NCI-H446 treated with DMSO at 0.1 percent for 48 hours (cell line): Measurements from ENCODE around the gene DPM3.
"Not testable (repeated sequence)": the region's sequence is repeated elsewhere in the genome, so short reads cannot be mapped to it uniquely, and the experiment has no call there.

ENCODE experiments used
- DNase-seq: peaks from one replicate; lab custom pipeline; 2025; lab: John Stamatoyannopoulos, UW

The DPM3 gene

GRCh38 chr1:155139895-155140629, at the start of gene DPM3:
TSS of gene DPM3 (minus strand) at chr1:155140531. CDS start at chr1:155140240, 291 bp downstream.
- peak; percentile 66 for DNase-seq

- DNase-seq, result not testable (repeated sequence)
Observed at GRCh38 chr1:155189926-155190325, 49.6 kb upstream of the DPM3 start.

- DNase-seq, result no peak
Observed at GRCh38 chr1:155188268-155188667, 47.9 kb upstream of the DPM3 start.

- no peak for DNase-seq
Observed at GRCh38 chr1:155187456-155187891, 47.1 kb upstream of the DPM3 start.

GRCh38 chr1:155186794-155187455, 46.6 kb upstream of the DPM3 start:
- DNase-seq, result no peak

GRCh38 chr1:155186067-155186793, 45.9 kb upstream of the DPM3 start:
- no peak for DNase-seq

GRCh38 chr1:155185783-155186066, 45.4 kb upstream of the DPM3 start:
- DNase-seq, result no peak

GRCh38 chr1:155184835-155185782, 44.8 kb upstream of the DPM3 start:
- no peak for DNase-seq

GRCh38 chr1:155184351-155184811, 44.0 kb upstream of the DPM3 start:
- no peak for DNase-seq

- DNase-seq, result no peak
Observed at GRCh38 chr1:155183775-155184221, 43.5 kb upstream of the DPM3 start.

- DNase-seq, result no peak
Observed at GRCh38 chr1:155182052-155182550, 41.8 kb upstream of the DPM3 start.

GRCh38 chr1:155181371-155182051, 41.2 kb upstream of the DPM3 start:
- no peak for DNase-seq

GRCh38 chr1:155179112-155180031, 39.0 kb upstream of the DPM3 start:
- DNase-seq, result no peak

GRCh38 chr1:155178441-155179111, 38.2 kb upstream of the DPM3 start:
- DNase-seq, result no peak

GRCh38 chr1:155177918-155178281, 37.6 kb upstream of the DPM3 start:
- DNase-seq, result no peak

- no peak for DNase-seq
Observed at GRCh38 chr1:155177192-155177917, 37.0 kb upstream of the DPM3 start.

- DNase-seq, result peak; percentile 44
Observed at GRCh38 chr1:155176544-155177071, 36.3 kb upstream of the DPM3 start.

- no peak for DNase-seq
Observed at GRCh38 chr1:155175927-155176371, 35.6 kb upstream of the DPM3 start.
